ENCODE results near the gene MCF2L2.
A peak's percentile ranks its signal among the peaks of the same experiment; 100 is the strongest.

MCF2L2 gene

DNA sequence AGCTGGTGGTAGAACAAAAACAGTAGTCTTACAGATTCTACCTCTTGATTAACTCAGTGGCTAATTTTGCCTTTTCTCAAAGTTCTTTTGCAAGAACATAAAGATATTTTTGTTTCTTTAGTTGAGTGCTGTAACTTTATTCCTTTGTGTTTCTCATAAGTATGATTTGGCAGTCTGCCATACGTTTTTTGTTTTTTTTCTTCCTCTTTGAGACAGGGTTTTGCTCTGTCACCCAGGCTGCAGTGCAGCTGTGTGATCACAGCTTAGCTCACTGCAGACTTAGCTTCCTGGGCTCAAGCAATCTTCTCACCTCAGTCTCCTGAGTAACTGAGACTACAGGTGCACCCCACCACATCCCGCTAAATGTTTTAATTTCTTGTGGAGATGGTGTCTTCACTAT, 153.0 kb downstream of the MCF2L2 start:
- H3K4me3 ChIP-seq (replicated peaks; ENCODE audit: low read depth, low read length) = no peak overlapping the region
- peak; percentile 92 for DNase-seq (ENCODE audit: low read depth)
- TF ChIP-seq, protein P1, sequence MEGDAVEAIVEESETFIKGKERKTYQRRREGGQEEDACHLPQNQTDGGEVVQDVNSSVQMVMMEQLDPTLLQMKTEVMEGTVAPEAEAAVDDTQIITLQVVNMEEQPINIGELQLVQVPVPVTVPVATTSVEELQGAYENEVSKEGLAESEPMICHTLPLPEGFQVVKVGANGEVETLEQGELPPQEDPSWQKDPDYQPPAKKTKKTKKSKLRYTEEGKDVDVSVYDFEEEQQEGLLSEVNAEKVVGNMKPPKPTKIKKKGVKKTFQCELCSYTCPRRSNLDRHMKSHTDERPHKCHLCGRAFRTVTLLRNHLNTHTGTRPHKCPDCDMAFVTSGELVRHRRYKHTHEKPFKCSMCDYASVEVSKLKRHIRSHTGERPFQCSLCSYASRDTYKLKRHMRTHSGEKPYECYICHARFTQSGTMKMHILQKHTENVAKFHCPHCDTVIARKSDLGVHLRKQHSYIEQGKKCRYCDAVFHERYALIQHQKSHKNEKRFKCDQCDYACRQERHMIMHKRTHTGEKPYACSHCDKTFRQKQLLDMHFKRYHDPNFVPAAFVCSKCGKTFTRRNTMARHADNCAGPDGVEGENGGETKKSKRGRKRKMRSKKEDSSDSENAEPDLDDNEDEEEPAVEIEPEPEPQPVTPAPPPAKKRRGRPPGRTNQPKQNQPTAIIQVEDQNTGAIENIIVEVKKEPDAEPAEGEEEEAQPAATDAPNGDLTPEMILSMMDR (IDR thresholded peaks at IDR 0.05; ENCODE audit: low read length, missing control alignments) = no peak

DNA sequence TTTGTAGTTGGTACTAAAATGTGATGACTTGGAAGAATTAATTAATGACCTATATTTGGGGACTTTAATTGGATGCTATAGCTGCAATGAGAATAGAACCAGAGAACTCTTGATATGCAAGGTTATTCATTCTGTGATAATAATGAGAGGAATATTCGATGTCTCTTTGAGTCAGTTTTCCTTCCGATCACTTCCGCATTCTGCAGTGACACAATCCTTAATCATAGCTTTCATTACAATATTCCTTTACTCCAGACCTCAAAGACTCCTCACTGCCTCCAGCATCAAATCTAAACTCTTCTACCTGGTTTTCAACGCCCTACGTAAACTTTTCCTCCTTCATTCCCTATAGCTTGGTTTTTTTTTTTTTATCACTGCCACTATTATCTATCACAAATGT, 153.8 kb downstream of the MCF2L2 start:
- TF ChIP-seq, protein P1 (IDR thresholded peaks at IDR 0.05; ENCODE audit: low read length, missing control alignments) = no peak
- no peak overlapping the region for H3K4me3 ChIP-seq (replicated peaks; ENCODE audit: low read depth, low read length)
- no peak for DNase-seq (ENCODE audit: low read depth)

DNA sequence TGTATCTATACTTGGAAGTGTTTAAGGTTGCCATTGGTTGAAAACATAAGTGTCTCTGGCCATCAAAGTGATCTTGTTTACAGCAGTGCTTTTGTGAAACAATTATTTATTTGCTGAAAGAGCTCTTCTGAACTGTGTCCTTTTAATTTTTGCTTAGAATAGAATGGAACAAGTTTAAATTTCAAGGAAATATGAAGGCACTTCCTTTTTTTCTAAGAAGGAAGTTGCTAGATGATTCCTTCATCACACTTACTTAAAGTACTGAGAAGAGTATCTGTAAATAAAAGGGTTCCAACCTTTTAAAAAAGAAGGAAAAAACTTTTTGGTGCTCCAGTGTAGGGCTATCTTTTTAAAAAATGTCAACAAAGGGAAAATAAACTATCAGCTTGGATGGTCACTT, 155.6 kb downstream of the MCF2L2 start:
- TF ChIP-seq, protein P1 (IDR thresholded peaks at IDR 0.05; ENCODE audit: low read length, missing control alignments) = no peak
- DNase-seq (ENCODE audit: low read depth) = no peak

DNA sequence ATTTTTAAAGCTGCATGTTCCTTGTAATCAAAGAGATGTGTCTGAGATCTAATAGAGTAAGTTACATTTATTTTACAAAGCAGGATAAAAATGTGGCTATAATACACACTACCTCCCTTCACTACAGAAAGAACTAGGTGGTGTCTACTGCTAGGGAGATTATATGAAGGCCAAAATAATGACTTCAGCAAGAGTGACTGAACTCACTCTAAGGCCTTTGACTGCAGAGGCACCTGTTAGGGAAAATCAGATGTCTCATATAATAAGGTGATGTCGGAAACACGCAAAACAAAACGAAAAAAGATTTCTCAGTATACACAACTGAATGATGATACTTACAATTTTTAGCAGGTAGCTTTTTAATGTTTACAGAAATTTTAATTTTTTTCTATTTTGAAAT, 156.3 kb downstream of the MCF2L2 start:
- no peak for DNase-seq (ENCODE audit: low read depth)
- TF ChIP-seq, protein P1 (IDR thresholded peaks at IDR 0.05; ENCODE audit: low read length, missing control alignments) = no peak

More for the DNA sequence above, 155.6 kb downstream of the MCF2L2 start:
- no peak overlapping the region for H3K4me3 ChIP-seq (replicated peaks; ENCODE audit: low read depth, low read length)

DNA sequence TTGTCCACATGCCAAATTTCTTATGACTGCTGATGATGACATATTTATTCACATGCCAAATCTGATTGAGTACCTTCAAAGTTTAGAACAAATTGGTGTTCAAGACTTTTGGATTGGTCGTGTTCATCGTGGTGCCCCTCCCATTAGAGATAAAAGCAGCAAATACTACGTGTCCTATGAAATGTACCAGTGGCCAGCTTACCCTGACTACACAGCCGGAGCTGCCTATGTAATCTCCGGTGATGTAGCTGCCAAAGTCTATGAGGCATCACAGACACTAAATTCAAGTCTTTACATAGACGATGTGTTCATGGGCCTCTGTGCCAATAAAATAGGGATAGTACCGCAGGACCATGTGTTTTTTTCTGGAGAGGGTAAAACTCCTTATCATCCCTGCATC, 158.1 kb downstream of the MCF2L2 start:
- TF ChIP-seq, protein P1 (IDR thresholded peaks at IDR 0.05; ENCODE audit: low read length, missing control alignments) = no peak
- no peak overlapping the region for H3K4me3 ChIP-seq (replicated peaks; ENCODE audit: low read depth, low read length)
- no peak for DNase-seq (ENCODE audit: low read depth)

More for the DNA sequence above, 156.3 kb downstream of the MCF2L2 start:
- no peak overlapping the region for H3K4me3 ChIP-seq (replicated peaks; ENCODE audit: low read depth, low read length)

DNA sequence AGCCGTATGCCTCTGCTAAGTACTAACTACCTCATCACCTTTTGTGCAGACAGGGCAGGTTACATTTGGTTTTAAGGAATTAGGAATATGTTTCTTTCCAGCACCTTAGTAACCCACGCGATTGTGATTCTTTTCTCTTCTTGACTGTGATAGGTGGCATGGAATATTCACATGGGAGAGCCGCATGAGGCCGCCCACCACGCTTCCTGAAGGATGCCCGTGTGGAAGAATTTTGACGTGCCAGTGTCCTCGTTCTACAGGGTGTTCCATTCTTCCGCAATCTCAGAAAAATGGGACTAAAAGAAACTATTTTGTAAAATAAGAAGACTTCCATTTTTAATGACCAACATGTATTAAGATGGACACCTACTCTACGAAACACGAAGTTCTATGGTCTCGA, 159.1 kb downstream of the MCF2L2 start:
- DNase-seq (ENCODE audit: low read depth) = no peak
- TF ChIP-seq, protein P1 (IDR thresholded peaks at IDR 0.05; ENCODE audit: low read length, missing control alignments) = no peak

DNA sequence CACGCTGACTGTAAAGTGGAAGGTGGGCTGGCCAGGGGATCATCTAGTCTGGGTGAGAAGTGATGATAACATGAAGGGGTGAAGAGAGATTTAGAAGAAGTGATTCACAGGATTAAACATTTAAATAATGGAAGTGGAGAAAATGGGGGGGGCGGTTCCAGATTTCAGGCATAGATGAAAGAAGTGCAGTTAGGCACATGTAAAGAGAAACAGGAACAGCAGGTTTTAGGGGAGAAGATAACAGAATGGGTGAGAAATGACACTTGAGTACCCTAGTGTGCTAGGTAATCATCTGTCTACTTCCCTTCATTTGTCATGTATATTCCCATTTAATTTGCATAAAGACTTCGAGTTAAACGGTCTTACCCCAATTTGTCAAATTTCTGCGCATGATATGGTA, 160.1 kb downstream of the MCF2L2 start:
- TF ChIP-seq, protein P1 (IDR thresholded peaks at IDR 0.05; ENCODE audit: low read length, missing control alignments) = no peak
- DNase-seq (ENCODE audit: low read depth) = no peak

More for the DNA sequence above, 159.1 kb downstream of the MCF2L2 start:
- H3K4me3 ChIP-seq (replicated peaks; ENCODE audit: low read depth, low read length) = no peak overlapping the region

More for the DNA sequence above, 160.1 kb downstream of the MCF2L2 start:
- no peak overlapping the region for H3K4me3 ChIP-seq (replicated peaks; ENCODE audit: low read depth, low read length)
